CD4-positive, alpha-beta T cell treated with Interleukin-15 for 4 hours (primary cell): ENCODE data around the gene DMKN.
A peak's percentile ranks its signal among the peaks of the same experiment; 100 is the strongest.

Experiments
- DNase-seq: peaks from one replicate; pipeline ENCODE4 v3.0.0-alpha.2; 2020; ENCODE audit warnings: low spot score

DMKN gene

GRCh38 chr19:35525873-35526272, 12.4 kb upstream of the DMKN start:
- DNase-seq = no peak

GRCh38 chr19:35524181-35524837, 10.9 kb upstream of the DMKN start:
- no peak for DNase-seq

- no peak for DNase-seq
Measured at GRCh38 chr19:35522745-35523327, 9.4 kb upstream of the DMKN start.

GRCh38 chr19:35521124-35521743, 7.8 kb upstream of the DMKN start:
- no peak for DNase-seq

- no peak for DNase-seq
Measured at GRCh38 chr19:35519291-35519690, 5.8 kb upstream of the DMKN start.

GRCh38 chr19:35518313-35518712, 4.9 kb upstream of the DMKN start:
- no peak for DNase-seq

- DNase-seq = no peak
Measured at GRCh38 chr19:35517342-35517741, 3.9 kb upstream of the DMKN start.

- no peak for DNase-seq
Measured at GRCh38 chr19:35516310-35516709, 2.9 kb upstream of the DMKN start.

- no peak for DNase-seq
Measured at GRCh38 chr19:35514282-35514809, 897 bp upstream of the DMKN start.

GRCh38 chr19:35512831-35513627, 420 bp downstream of the DMKN start:
- no peak for DNase-seq

- DNase-seq = no peak
Measured at GRCh38 chr19:35511337-35511736, 2.1 kb downstream of the DMKN start.

- no peak for DNase-seq
Measured at GRCh38 chr19:35510626-35510964, 2.9 kb downstream of the DMKN start.

GRCh38 chr19:35509861-35510625, 3.4 kb downstream of the DMKN start:
- peak; percentile 67 for DNase-seq

- peak; percentile 35 for DNase-seq
Measured at GRCh38 chr19:35509018-35509652, 4.3 kb downstream of the DMKN start.

GRCh38 chr19:35508129-35508528, 5.3 kb downstream of the DMKN start:
- DNase-seq = no peak

- DNase-seq = no peak
Measured at GRCh38 chr19:35507561-35507960, 5.9 kb downstream of the DMKN start.

- DNase-seq = no peak
Measured at GRCh38 chr19:35506011-35506410, 7.4 kb downstream of the DMKN start.

GRCh38 chr19:35502751-35503150, 10.7 kb downstream of the DMKN start:
- no peak for DNase-seq

GRCh38 chr19:35501684-35502083, 11.8 kb downstream of the DMKN start:
- DNase-seq = no peak

GRCh38 chr19:35500611-35501010, 12.8 kb downstream of the DMKN start:
- no peak for DNase-seq

- DNase-seq = no peak
Measured at GRCh38 chr19:35498984-35499527, 14.4 kb downstream of the DMKN start.
